ENCODE results near the gene CHRDL2.

The CHRDL2 gene

GRCh38 chr11:74672956-74673692, 58.1 kb downstream of the CHRDL2 start:
- peak; percentile 98 to 99 for DNase-seq (ENCODE audit: low read depth in 2 of 2)

GRCh38 chr11:74672332-74672955, 58.8 kb downstream of the CHRDL2 start:
- TF ChIP-seq CTCF (IDR thresholded peaks at IDR 0.05; ENCODE audit: low read depth, low read length), result no peak
- peak in 1 of 2 donors; percentile 59 for DNase-seq (ENCODE audit: low read depth in 2 of 2)
- H3K4me3 ChIP-seq (replicated peaks in 1 of 2; ENCODE audit: low read depth in 2 of 2, low read length in 2 of 2), result no peak overlapping the region

More at GRCh38 chr11:74672956-74673692, 58.1 kb downstream of the CHRDL2 start:
- no peak overlapping the region for H3K4me3 ChIP-seq (replicated peaks in 1 of 2; ENCODE audit: low read depth in 2 of 2, low read length in 2 of 2)
- TF ChIP-seq CTCF (IDR thresholded peaks at IDR 0.05; ENCODE audit: low read depth, low read length), result no peak

- TF ChIP-seq CTCF (IDR thresholded peaks at IDR 0.05; ENCODE audit: low read depth, low read length), result no peak
- no peak overlapping the region for H3K4me3 ChIP-seq (replicated peaks in 1 of 2; ENCODE audit: low read depth in 2 of 2, low read length in 2 of 2)
- peak; percentile 67 to 70 for DNase-seq (ENCODE audit: low read depth in 2 of 2)
These were observed 59.6 kb downstream of the CHRDL2 start for GRCh38 chr11:74671520-74672196.

- no peak for DNase-seq (ENCODE audit: low read depth in 2 of 2)
- H3K4me3 ChIP-seq (replicated peaks in 1 of 2; ENCODE audit: low read depth in 2 of 2, low read length in 2 of 2), result no peak overlapping the region
- no peak for TF ChIP-seq CTCF (IDR thresholded peaks at IDR 0.05; ENCODE audit: low read depth, low read length)
These were observed 61.1 kb downstream of the CHRDL2 start for GRCh38 chr11:74670171-74670570.

- DNase-seq (ENCODE audit: low read depth in 2 of 2), result no peak
- H3K4me3 ChIP-seq (replicated peaks in 1 of 2; ENCODE audit: low read depth in 2 of 2, low read length in 2 of 2), result no peak overlapping the region
- no peak for TF ChIP-seq CTCF (IDR thresholded peaks at IDR 0.05; ENCODE audit: low read depth, low read length)
These were observed 61.7 kb downstream of the CHRDL2 start for GRCh38 chr11:74669211-74670160.

- no peak overlapping the region for H3K4me3 ChIP-seq (replicated peaks in 1 of 2; ENCODE audit: low read depth in 2 of 2, low read length in 2 of 2)
- TF ChIP-seq CTCF (IDR thresholded peaks at IDR 0.05; ENCODE audit: low read depth, low read length), result no peak
- DNase-seq (ENCODE audit: low read depth in 2 of 2), result no peak
These were observed 67.9 kb downstream of the CHRDL2 start for GRCh38 chr11:74663315-74663714.

Measured in cardiac fibroblast (primary cell).